GM12878 (cell line): ENCODE results near the gene ATXN3. TPM values are rescaled to one million over a fixed set of nuclear protein-coding genes. Genes with fewer than 3 reads are reported as not detected.

ENCODE experiments used
- BHLHE40 ChIP-seq, 2 experiments: fragments of 450-650 bp in 1 of 2; IDR thresholded peaks; 2 replicates each; pipeline ENCODE4 v1.6.1; 2011 to 2017; ENCODE audit warnings: low read depth in 2 of 2, borderline replicate concordance in 1 of 2, improper control_type of control experiment in 1 of 2, low read length in 1 of 2, mild to moderate bottlenecking in 1 of 2
- CBFB ChIP-seq: IDR thresholded peaks from 2 replicates; pipeline ENCODE4 v1.6.1; 2016; ENCODE audit warnings: antibody characterized with exemption, low read depth
- EED ChIP-seq: sonication (generic); IDR thresholded peaks from 2 replicates; pipeline ENCODE4 v1.6.1; 2016; ENCODE audit warnings: antibody characterized with exemption, low read depth
- EGR1 ChIP-seq, 2 experiments: IDR thresholded peaks; 1 replicate in 1 of 2; 2 replicates in 1 of 2; pipeline ENCODE4 v1.6.1; 2011 to 2012; ENCODE audit warnings: low read depth in 2 of 2, low read length in 2 of 2, borderline replicate concordance in 1 of 2, mild to moderate bottlenecking in 1 of 2, moderate library complexity in 1 of 2
- MTA2 ChIP-seq: fragments of 450-650 bp; IDR thresholded peaks from 2 replicates; pipeline ENCODE4 v1.6.1; 2016; ENCODE audit warnings: low read depth, mild to moderate bottlenecking, moderate library complexity
- MTA3 ChIP-seq: IDR thresholded peaks from 2 replicates; pipeline ENCODE4 v1.6.1; 2012; ENCODE audit warnings: low read length, inconsistent platforms, borderline replicate concordance
- MXI1 ChIP-seq: fragments of 150-350 bp; IDR thresholded peaks from 2 replicates; pipeline ENCODE4 v1.6.1; 2011; ENCODE audit warnings: low read depth, mild to moderate bottlenecking, inconsistent platforms, low read length, improper control_type of control experiment
- PAX8 ChIP-seq: fragments of 450-650 bp; IDR thresholded peaks from 2 replicates; pipeline ENCODE4 v1.6.1; 2017; ENCODE audit warnings: mild to moderate bottlenecking, moderate library complexity
- PML ChIP-seq: IDR thresholded peaks from 2 replicates; pipeline ENCODE4 v1.6.1; 2012; ENCODE audit warnings: low read length, inconsistent platforms
- POLR2A ChIP-seq: IDR thresholded peaks from 2 replicates; pipeline ENCODE4 v1.6.1; 2011; ENCODE audit warnings: low read depth, mild to moderate bottlenecking, low read length
- POLR2AphosphoS2 ChIP-seq: IDR thresholded peaks from 2 replicates; pipeline ENCODE4 v1.6.1; 2011; ENCODE audit warnings: low read depth, mild to moderate bottlenecking, low read length, improper control_type of control experiment, moderate library complexity
- RAD21 ChIP-seq: IDR thresholded peaks from 2 replicates; pipeline ENCODE4 v1.6.1; 2011; ENCODE audit warnings: mild to moderate bottlenecking, low read depth, low read length, moderate library complexity; ENCODE audit not compliant: insufficient read depth
- RCOR1 ChIP-seq: conservative IDR thresholded peaks from 2 replicates; pipeline ENCODE4 v1.6.1; 2012; ENCODE audit warnings: low read depth, low read length, improper control_type of control experiment
- RELA ChIP-seq: fragments of 450-650 bp; IDR thresholded peaks from 2 replicates; pipeline ENCODE4 v1.8.0; 2014; ENCODE audit warnings: borderline replicate concordance; ENCODE audit not compliant: partially characterized antibody
- SREBF1 ChIP-seq: IDR thresholded peaks from 2 replicates; pipeline ENCODE4 v1.6.1; 2012; ENCODE audit warnings: mild to moderate bottlenecking, low read length
- SRF ChIP-seq, 2 experiments: IDR thresholded peaks; 2 replicates each; pipeline ENCODE4 v1.6.1; 2011; ENCODE audit warnings: low read depth in 2 of 2, low read length in 2 of 2, mild to moderate bottlenecking in 1 of 2, moderate library complexity in 1 of 2
- SUZ12 ChIP-seq: fragments of 200-600 bp; sonication (generic); IDR thresholded peaks from one replicate; pipeline ENCODE4 v1.6.1; 2018; ENCODE audit warnings: antibody characterized with exemption, mild to moderate bottlenecking; ENCODE audit not compliant: unreplicated experiment
- TBL1XR1 ChIP-seq: IDR thresholded peaks from 2 replicates; pipeline ENCODE4 v1.6.1; 2012; ENCODE audit warnings: low read depth, low read length, improper control_type of control experiment
- TCF3 ChIP-seq: IDR thresholded peaks from 2 replicates; pipeline ENCODE4 v1.6.1; 2012; ENCODE audit warnings: low read depth, mild to moderate bottlenecking, low read length, borderline replicate concordance; ENCODE audit not compliant: insufficient read depth
- YY1 ChIP-seq: IDR thresholded peaks from 2 replicates; pipeline ENCODE4 v1.6.1; 2011; ENCODE audit warnings: low read depth, mild to moderate bottlenecking, low read length
- ZSCAN29 ChIP-seq: fragments of 450-650 bp; IDR thresholded peaks from 2 replicates; pipeline ENCODE4 v1.6.1; 2017; ENCODE audit warnings: mild to moderate bottlenecking, moderate library complexity
- polyA plus RNA-seq, 11 experiments: library from polyadenylated mRNA; depleted of rRNA in 4 of 11; unstranded in 6 of 11; stranded (reverse) in 5 of 11; fragments of >200 nt; fragmentation: Nextera tagmentation in 4 of 11; fragmentation: Illumina TruSeq in 1 of 11; extraction: Ambion mirVana in 4 of 11; extraction: Trizol in 1 of 11; gene quantifications; 1 replicate in 1 of 11; 2 replicates in 10 of 11; pipeline versions ENCODE4 v1.2.1 to v1.2.3, GENCODE V29; 2011 to 2016; ENCODE audit warnings: inconsistent platforms in 2 of 11, missing spikeins in 2 of 11, low read depth in 1 of 11
- total RNA-seq, 4 experiments: library from RNA; depleted of rRNA in 3 of 4; stranded (reverse); fragments of >200 nt in 3 of 4; fragmentation: Illumina TruSeq in 1 of 4; extraction: Trizol in 1 of 4; gene quantifications; 2 replicates each; pipeline versions ENCODE4 v1.2.1 to v1.2.3, GENCODE V29; 2013 to 2021
- TF ChIP-seq, protein P1 (sequence below), 3 experiments: IDR thresholded peaks in 2 of 3; conservative IDR thresholded peaks in 1 of 3; 2 replicates each; pipeline ENCODE4 v1.5.1; 2011; ENCODE audit warnings: low read depth in 3 of 3, low read length in 3 of 3, mild to moderate bottlenecking in 3 of 3, control low read depth in 2 of 3, moderate library complexity in 2 of 3, inconsistent platforms in 1 of 3, mixed read lengths in 1 of 3; ENCODE audit not compliant: control insufficient read depth in 2 of 3, insufficient read depth in 1 of 3; ENCODE audit errors: extremely low read depth in 1 of 3
- TF ChIP-seq, protein P2 (sequence below): fragments of 450-650 bp; IDR thresholded peaks from 2 replicates; pipeline ENCODE4 v1.6.1; 2017; ENCODE audit warnings: mild to moderate bottlenecking, moderate library complexity
- TF ChIP-seq, protein P3 (sequence below): IDR thresholded peaks from 2 replicates; pipeline ENCODE4 v1.6.1; 2011; ENCODE audit warnings: borderline replicate concordance, low read depth, mild to moderate bottlenecking, moderate library complexity, mixed read lengths, low read length; ENCODE audit not compliant: insufficient read depth; ENCODE audit errors: extremely low read length

ATXN3 gene
- total and polyA plus RNA-seq, 10 of the 15 experiments (the other 5 are each of a cell fraction or from before 2014, with no cell fraction given) = 15.1 to 27.3 (median 19.2) TPM

DNA sequence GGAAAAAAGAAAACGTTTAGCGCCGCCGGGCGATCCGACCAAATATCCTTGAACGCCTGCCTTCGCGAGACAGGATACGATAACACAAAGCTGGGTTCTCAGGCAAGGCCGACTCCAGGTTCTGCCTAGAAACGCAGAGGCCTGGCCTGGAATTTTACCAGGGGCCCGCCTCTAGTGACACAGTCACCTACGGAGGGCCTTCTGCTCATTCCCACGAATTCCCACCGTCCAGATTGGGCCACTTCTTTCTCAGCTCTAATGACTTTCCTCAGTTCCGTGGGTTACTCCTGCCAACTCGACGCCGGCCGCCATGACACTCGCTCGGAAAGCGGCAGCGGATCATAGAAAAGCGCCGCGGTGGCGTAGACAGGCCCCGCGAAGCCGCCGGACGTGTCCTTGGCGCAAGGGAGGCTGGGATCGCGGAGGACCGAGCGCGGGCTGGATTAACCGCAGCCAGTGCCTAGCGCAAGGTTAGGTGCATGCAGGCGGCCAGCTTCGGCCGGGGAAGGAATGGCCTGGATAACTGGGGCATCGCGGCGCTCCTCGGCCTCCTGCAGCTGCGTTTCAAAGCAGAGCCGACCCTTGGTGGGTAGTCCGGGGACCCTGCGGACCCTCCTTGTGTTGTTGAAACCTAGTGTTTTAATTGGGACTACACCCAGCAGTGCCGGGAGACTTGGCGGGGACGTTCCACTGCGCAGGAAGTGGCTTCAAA, 66.5 kb downstream of the ATXN3 start, which contains the start of gene TRIP11 (continued):
- peak; percentile 37 to 71; a peak in 3 of 4 replicates for TF ChIP-seq BHLHE40 (IDR thresholded peaks at IDR 0.05; ENCODE audit: borderline replicate concordance in 1 of 2, low read depth in 2 of 2, low read length in 1 of 2)
- TF ChIP-seq MTA3 = peak; percentile 14; the same call in 1 of the 2 replicates
- TF ChIP-seq, protein P1, sequence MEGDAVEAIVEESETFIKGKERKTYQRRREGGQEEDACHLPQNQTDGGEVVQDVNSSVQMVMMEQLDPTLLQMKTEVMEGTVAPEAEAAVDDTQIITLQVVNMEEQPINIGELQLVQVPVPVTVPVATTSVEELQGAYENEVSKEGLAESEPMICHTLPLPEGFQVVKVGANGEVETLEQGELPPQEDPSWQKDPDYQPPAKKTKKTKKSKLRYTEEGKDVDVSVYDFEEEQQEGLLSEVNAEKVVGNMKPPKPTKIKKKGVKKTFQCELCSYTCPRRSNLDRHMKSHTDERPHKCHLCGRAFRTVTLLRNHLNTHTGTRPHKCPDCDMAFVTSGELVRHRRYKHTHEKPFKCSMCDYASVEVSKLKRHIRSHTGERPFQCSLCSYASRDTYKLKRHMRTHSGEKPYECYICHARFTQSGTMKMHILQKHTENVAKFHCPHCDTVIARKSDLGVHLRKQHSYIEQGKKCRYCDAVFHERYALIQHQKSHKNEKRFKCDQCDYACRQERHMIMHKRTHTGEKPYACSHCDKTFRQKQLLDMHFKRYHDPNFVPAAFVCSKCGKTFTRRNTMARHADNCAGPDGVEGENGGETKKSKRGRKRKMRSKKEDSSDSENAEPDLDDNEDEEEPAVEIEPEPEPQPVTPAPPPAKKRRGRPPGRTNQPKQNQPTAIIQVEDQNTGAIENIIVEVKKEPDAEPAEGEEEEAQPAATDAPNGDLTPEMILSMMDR (IDR thresholded peaks at IDR 0.05 in 2 of 3, conservative IDR thresholded peaks at IDR 0.05 in 1 of 3; ENCODE audit: control insufficient read depth in 2 of 3, extremely low read depth in 1 of 3, insufficient read depth in 1 of 3, low read depth in 3 of 3, low read length in 3 of 3) = no peak
- TF ChIP-seq, protein P2, sequence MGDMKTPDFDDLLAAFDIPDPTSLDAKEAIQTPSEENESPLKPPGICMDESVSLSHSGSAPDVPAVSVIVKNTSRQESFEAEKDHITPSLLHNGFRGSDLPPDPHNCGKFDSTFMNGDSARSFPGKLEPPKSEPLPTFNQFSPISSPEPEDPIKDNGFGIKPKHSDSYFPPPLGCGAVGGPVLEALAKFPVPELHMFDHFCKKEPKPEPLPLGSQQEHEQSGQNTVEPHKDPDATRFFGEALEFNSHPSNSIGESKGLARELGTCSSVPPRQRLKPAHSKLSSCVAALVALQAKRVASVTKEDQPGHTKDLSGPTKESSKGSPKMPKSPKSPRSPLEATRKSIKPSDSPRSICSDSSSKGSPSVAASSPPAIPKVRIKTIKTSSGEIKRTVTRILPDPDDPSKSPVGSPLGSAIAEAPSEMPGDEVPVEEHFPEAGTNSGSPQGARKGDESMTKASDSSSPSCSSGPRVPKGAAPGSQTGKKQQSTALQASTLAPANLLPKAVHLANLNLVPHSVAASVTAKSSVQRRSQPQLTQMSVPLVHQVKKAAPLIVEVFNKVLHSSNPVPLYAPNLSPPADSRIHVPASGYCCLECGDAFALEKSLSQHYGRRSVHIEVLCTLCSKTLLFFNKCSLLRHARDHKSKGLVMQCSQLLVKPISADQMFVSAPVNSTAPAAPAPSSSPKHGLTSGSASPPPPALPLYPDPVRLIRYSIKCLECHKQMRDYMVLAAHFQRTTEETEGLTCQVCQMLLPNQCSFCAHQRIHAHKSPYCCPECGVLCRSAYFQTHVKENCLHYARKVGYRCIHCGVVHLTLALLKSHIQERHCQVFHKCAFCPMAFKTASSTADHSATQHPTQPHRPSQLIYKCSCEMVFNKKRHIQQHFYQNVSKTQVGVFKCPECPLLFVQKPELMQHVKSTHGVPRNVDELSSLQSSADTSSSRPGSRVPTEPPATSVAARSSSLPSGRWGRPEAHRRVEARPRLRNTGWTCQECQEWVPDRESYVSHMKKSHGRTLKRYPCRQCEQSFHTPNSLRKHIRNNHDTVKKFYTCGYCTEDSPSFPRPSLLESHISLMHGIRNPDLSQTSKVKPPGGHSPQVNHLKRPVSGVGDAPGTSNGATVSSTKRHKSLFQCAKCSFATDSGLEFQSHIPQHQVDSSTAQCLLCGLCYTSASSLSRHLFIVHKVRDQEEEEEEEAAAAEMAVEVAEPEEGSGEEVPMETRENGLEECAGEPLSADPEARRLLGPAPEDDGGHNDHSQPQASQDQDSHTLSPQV = no peak
- 0 out of 2 replicates have a peak, but pooled peaks have one; percentile 19 for TF ChIP-seq SREBF1
- no peak for TF ChIP-seq ZSCAN29
- no peak for TF ChIP-seq SRF (IDR thresholded peaks at IDR 0.05; ENCODE audit: low read depth in 2 of 2, low read length in 2 of 2)
- TF ChIP-seq MXI1 = peak; percentile 70; the same call in 1 of the 2 replicates
- no peak for TF ChIP-seq RAD21
- TF ChIP-seq TBL1XR1 = 0 out of 2 replicates have a peak, but pooled peaks have one; percentile 43
- peak; percentile 54 for TF ChIP-seq MTA2
- TF ChIP-seq EED = 0 out of 2 replicates have a peak, but pooled peaks have one; percentile 25
- TF ChIP-seq, protein P3, sequence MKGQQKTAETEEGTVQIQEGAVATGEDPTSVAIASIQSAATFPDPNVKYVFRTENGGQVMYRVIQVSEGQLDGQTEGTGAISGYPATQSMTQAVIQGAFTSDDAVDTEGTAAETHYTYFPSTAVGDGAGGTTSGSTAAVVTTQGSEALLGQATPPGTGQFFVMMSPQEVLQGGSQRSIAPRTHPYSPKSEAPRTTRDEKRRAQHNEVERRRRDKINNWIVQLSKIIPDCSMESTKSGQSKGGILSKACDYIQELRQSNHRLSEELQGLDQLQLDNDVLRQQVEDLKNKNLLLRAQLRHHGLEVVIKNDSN = no peak
- TF ChIP-seq PML = peak; percentile 97
- peak; percentile 97 for TF ChIP-seq CBFB
- no peak for TF ChIP-seq SUZ12
- TF ChIP-seq POLR2A = peak; percentile 99
- peak in 1 of 2 experiments; percentile 64; a peak in 2 of 3 replicates for TF ChIP-seq EGR1 (IDR thresholded peaks at IDR 0.05; ENCODE audit: borderline replicate concordance in 1 of 2, low read depth in 2 of 2, low read length in 2 of 2)
- peak; percentile 80 for TF ChIP-seq RELA
- no peak for TF ChIP-seq PAX8
- TF ChIP-seq TCF3 = peak; percentile 58
- TF ChIP-seq POLR2AphosphoS2 = peak; percentile 66; the same call in 1 of the 2 replicates
- 0 out of 2 replicates have a peak, but pooled peaks have one; percentile 24 for TF ChIP-seq RCOR1
- peak; percentile 98 for TF ChIP-seq YY1
